Large intestine (tissue), 3 donors: ENCODE results near the gene CNPY4. TPM values are rescaled to one million over a fixed set of nuclear protein-coding genes. Genes with fewer than 3 reads are reported as not detected.

Experiments used
- DNase-seq, 2 donors: peaks; one replicate each; pipeline versions ENCODE4 v3.0.0 to v3.0.0-alpha.2; 2013
- H3K27ac ChIP-seq: one replicate; pipeline ENCODE4 v1.5.1; 2013; ENCODE audit warnings: low read length
- H3K27me3 ChIP-seq: 2 replicates; pipeline ENCODE4 v1.6.1; 2013; ENCODE audit warnings: low read length; ENCODE audit not compliant: control insufficient read depth, insufficient read depth
- H3K36me3 ChIP-seq: 2 replicates; pipeline ENCODE4 v1.6.1; 2013; ENCODE audit warnings: low read length; ENCODE audit not compliant: control insufficient read depth, insufficient read depth
- H3K4me1 ChIP-seq: one replicate; pipeline ENCODE4 v1.6.1; 2013; ENCODE audit warnings: low read length; ENCODE audit not compliant: control insufficient read depth, insufficient read depth
- H3K4me3 ChIP-seq: one replicate; pipeline ENCODE4 v1.5.1; 2013; ENCODE audit warnings: low read length
- H3K9me3 ChIP-seq: one replicate; pipeline ENCODE4 v1.6.1; 2013; ENCODE audit warnings: mild to moderate bottlenecking, low read depth, low read length, moderate library complexity; ENCODE audit not compliant: control insufficient read depth
- WGBS: methylation state at CpG from one replicate; pipeline ENCODE4 v1.1.5; 2013; ENCODE audit warnings: low lambda C conversion rate; ENCODE audit not compliant: insufficient coverage; 5-methylcytosine and 5-hydroxymethylcytosine counted together
- polyA plus RNA-seq: library from polyadenylated mRNA; unstranded; fragments of 120-200 nt; gene quantifications from one replicate; pipeline ENCODE4 v1.2.1, GENCODE V29; 2013

Gene CNPY4
- polyA plus RNA-seq, 1 donor, result 20.1 TPM

DNA sequence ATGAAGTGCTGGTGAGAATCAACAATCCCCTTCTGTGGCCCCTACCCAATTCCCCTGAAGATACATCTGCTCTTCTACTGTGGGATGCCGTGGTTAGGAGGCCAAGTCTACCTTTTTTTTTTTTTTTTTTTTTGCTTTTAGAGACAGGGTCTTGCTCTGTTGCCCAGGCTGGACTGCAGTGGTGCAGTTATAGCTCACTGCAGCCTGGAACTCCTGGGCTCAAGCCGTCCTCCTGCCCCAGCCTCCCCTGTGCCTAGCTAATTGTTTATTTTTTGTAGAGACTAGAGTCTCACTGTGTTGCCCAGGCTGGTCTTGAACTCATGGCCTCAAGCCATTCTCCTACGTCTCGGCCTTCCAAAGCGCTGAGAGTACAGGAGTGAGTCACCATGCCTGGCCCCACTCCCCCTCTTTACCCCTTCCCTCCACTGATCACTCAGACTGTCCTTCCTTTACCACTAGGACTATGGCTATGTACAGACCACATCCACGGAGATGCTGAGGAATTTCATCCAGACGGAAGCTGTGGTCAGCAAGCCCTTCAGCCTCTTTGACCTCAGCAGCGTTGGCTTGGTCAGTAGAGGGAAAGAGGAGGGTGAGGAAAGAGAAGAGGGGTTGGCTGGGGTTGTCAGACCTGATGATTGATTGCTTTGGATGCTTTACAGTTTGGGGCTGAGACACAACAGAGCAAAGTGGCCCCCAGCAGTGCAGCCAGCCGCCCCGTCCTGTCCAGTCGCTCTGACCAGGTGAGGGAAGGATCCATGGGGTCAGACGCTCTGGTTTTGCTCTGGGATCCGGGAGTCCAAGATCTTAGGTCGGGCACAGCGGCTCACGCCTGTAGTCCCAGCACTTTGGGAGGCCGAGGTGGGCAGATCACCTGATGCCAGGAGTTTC, 16.2 kb upstream of the CNPY4 start:
- WGBS, result no CpG with 5 or more reads among the region's 17 CpGs
- Histone ChIP-seq H3K27ac (no peak overlapping the region), H3K4me1 (peaks cover 11% of the 10 kb centered on the region), H3K27me3 (no peaks in the 10 kb centered on the region), H3K36me3 (peaks cover 58% of the 10 kb centered on the region), H3K9me3 (no peaks in the 10 kb centered on the region), H3K4me3 (no peak overlapping the region)
- no peak for DNase-seq

DNA sequence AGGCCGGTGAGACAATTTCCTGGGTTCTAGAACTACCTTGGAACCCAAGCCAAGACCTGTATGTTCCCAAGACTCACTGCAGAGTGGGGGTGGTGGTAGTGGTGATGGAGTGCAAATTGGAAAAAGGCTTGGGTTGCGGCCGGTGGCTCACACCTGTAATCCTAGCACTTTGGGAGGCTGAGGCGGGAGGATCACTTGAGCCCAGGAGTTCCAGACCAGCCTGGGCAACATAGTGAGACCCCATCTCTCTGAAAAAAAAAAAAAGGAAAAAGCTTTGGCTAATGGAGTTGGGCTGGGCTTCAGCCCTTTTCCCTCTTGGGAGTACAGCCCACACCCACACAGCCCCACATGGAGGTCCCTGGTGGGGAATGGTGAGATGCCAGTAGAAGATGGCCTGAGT, 13.9 kb upstream of the CNPY4 start:
- no peaks in the 10 kb centered on the region for H3K4me1 ChIP-seq
- no peak for DNase-seq
- no peak overlapping the region for H3K27ac ChIP-seq
- no peak overlapping the region for H3K4me3 ChIP-seq
- peaks cover 61% of the 10 kb centered on the region for H3K36me3 ChIP-seq
- H3K9me3 ChIP-seq, result no peaks in the 10 kb centered on the region
- no peaks in the 10 kb centered on the region for H3K27me3 ChIP-seq
- WGBS, result no CpG with 5 or more reads among the region's 4 CpGs

DNA sequence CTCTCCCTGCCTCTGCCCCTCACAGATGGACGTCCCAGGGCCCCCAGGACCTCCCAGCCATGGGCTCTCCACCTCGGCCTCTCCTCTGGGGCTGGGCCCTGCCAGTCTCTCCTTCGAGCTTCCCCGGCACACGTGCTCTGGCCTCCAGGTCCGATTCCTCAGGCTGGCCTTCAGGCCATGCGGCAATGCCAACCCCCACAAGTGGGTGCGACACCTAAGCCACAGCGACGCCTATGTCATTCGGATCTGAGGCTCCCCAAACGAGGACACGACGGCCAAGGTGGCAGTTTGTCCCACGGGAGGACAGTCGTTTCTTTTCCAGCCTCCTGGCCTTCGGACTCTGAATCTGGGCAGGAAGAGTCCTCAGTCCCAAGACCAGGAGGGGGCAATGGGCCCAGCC, 12.8 kb upstream of the CNPY4 start:
- WGBS, result no CpG with 5 or more reads among the region's 17 CpGs
- Histone ChIP-seq H3K4me1 (no peaks in the 10 kb centered on the region), H3K36me3 (peaks cover 69% of the 10 kb centered on the region)

DNA sequence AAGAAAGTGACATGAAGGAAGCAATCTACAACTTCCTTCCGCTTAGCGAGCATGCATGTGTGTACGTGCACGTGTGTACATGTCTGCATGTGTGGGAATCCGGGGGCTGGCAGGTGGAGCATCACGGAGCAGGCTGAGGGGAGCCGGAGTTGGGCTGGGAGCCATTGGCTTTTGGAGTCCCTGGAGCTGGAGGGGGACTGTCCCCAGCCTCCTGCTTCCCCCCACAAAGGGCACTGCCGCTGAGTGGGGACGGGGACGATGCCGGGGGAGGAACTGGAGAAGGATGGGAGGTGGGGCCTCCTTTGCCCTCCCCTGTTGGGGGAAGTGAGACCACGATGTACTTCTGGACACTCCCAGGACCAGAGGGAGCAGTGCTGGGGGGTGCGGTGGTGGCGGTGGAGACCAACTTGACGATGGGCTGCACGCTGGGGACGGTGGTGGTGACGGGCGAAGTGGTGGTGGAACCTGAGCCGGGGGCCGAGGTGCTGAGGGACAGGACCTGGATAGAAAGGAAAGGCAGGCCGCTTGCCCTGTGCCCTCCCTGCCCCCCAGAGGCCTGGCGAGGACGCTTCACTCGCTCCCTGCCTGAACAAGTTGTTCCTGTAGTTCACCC, 12.2 kb upstream of the CNPY4 start:
- WGBS, result no CpG with 5 or more reads among the region's 25 CpGs
- H3K9me3 ChIP-seq, result no peaks in the 10 kb centered on the region
- no peaks in the 10 kb centered on the region for H3K4me1 ChIP-seq
- H3K27ac ChIP-seq, result no peak overlapping the region
- peaks cover 75% of the 10 kb centered on the region for H3K36me3 ChIP-seq
- no peak for DNase-seq
- no peak overlapping the region for H3K4me3 ChIP-seq
- no peaks in the 10 kb centered on the region for H3K27me3 ChIP-seq

More for the DNA sequence above, 12.8 kb upstream of the CNPY4 start:
- no peak overlapping the region for H3K4me3 ChIP-seq
- H3K27ac ChIP-seq, result no peak overlapping the region
- no peaks in the 10 kb centered on the region for H3K9me3 ChIP-seq
- no peaks in the 10 kb centered on the region for H3K27me3 ChIP-seq
- DNase-seq, result no peak

DNA sequence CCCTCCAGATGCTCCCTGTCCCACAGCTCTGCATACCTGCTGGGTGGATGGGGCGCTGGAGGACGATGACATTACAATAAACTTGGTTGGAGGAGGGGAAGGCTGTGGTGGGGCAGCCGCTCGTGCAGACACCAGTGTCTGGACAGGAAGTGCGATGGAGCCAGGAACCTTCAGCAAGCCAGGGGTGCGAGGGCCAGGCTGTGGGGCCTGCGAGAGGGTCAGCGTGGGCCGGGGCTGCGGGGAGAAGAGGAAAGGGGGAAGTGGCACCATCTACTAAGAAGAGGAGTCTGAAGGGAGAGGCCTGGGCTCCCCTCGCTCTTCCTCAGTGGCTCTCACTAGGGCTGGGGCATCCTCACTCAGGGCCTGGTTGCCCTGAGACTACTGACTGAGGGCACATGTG, 11.5 kb upstream of the CNPY4 start:
- 90% methylated on average over 2 of the region's 11 CpGs for WGBS
- no peaks in the 10 kb centered on the region for H3K27me3 ChIP-seq
- no peaks in the 10 kb centered on the region for H3K9me3 ChIP-seq
- H3K36me3 ChIP-seq, result peaks cover 80% of the 10 kb centered on the region
- no peak overlapping the region for H3K4me3 ChIP-seq
- DNase-seq, result no peak
- H3K4me1 ChIP-seq, result no peaks in the 10 kb centered on the region
- no peak overlapping the region for H3K27ac ChIP-seq

DNA sequence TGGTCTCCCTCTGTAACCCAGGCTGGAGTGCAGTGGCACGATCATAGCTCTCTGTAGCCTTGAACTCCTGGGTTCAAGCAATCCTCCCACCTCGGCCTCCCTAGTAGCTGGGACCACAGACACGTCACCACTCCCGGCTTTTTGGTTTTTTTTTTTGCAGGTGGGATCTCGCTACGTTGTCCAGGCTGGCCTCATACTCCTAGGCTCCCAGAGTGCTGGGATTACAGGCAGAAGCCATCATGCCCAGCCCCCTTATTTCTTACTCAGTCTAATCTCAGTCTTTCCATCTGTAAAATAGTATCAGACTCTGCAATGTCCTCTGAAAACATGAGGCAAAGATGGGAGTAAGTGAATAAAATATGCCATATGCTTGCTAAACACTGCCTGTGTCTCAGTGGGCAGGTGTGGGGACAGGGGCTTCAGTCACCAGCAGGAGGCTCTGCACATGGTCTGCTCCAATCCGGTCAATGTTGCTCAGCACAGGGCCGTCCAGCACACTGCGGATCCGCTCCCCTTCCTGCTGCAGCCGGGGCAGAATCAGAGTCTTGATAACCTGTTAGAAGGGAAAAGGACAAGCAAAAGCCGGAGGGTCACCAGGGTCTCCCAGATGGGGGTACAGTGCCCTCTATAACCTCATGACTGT, 9.8 kb upstream of the CNPY4 start:
- H3K4me3 ChIP-seq, result no peak overlapping the region
- no CpG with 5 or more reads among the region's 12 CpGs for WGBS
- H3K27me3 ChIP-seq, result no peaks in the 10 kb centered on the region
- H3K36me3 ChIP-seq, result peaks cover 82% of the 10 kb centered on the region
- no peaks in the 10 kb centered on the region for H3K4me1 ChIP-seq
- DNase-seq, result no peak
- H3K9me3 ChIP-seq, result no peaks in the 10 kb centered on the region
- H3K27ac ChIP-seq, result no peak overlapping the region

DNA sequence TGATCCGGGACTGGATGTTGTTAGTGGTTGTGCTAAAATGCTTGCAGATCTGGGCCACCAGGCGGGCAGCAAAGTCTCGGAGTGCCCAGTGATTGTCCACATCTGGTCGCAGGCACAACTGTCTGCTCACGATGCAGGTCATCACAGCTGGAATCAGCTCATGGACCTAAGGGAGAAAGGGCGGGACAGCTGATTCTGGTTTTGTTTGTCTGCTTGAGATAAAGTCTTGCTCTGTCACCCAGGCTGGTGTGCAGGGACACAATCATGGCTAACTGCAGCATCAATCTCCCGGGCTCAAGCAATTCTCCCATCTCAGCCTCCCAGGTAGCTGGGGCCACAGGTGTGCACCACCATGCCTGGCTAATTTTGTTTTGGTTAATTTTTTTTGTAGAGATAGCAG, 8.3 kb upstream of the CNPY4 start:
- no peak overlapping the region for H3K4me3 ChIP-seq
- H3K27me3 ChIP-seq, result no peaks in the 10 kb centered on the region
- H3K36me3 ChIP-seq, result peaks cover 70% of the 10 kb centered on the region
- H3K9me3 ChIP-seq, result no peaks in the 10 kb centered on the region
- no peak overlapping the region for H3K27ac ChIP-seq
- H3K4me1 ChIP-seq, result no peaks in the 10 kb centered on the region
- no peak for DNase-seq
- WGBS, result no CpG with 5 or more reads among the region's 7 CpGs

DNA sequence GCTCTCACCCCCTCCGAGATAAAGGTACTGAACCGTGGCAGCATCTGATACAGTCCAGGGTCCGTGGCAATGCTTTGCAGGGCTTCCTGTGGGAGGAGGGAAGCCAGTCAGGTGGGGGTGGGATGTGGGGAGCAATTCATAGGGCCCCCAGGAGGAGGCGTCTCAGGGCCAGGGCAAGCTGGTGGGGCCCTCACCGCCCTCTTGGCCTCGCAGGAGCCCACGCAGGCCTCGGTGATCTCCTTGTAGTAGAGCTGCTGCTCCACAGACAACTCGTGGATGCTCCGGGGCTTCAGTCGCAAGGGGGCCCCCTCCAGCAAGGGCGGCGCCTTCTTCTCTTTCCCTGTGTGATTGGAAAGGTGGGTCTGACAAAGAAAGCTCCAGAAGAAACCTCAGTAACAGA, 7.5 kb upstream of the CNPY4 start:
- whole genome bisulfite sequencing, result no CpG with 5 or more reads among the region's 13 CpGs
- H3K36me3 ChIP-seq, result peaks cover 66% of the 10 kb centered on the region
- DNase-seq, result no peak
- no peak overlapping the region for H3K4me3 ChIP-seq
- no peaks in the 10 kb centered on the region for H3K9me3 ChIP-seq
- no peak overlapping the region for H3K27ac ChIP-seq
- no peaks in the 10 kb centered on the region for H3K27me3 ChIP-seq
- no peaks in the 10 kb centered on the region for H3K4me1 ChIP-seq

DNA sequence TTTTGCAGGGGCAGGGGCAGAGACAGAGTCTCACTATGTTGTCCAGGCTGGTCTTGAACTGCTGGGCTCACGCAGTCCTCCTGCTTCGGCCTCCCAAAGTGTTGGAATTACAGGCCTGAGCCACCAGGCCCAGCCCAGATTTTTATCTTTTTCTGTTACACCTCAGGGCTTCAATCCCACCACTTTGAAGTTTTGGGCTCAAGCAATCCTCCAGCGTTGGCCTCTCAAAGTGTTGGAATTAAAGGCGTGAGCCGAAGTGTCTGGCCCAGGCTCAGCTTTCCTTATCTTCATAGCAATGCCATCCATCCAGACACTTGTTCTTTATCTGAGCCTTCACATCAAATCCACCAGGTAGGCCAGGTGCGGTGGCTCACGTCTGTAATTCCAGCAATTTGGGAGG, 4.4 kb upstream of the CNPY4 start:
- Histone ChIP-seq H3K27ac (no peak overlapping the region), H3K9me3 (no peaks in the 10 kb centered on the region), H3K36me3 (peaks cover 39% of the 10 kb centered on the region), H3K4me3 (no peak overlapping the region), H3K4me1 (peaks cover 5% of the 10 kb centered on the region), H3K27me3 (no peaks in the 10 kb centered on the region)
- no peak for DNase-seq
- no CpG with 5 or more reads among the region's 7 CpGs for WGBS

DNA sequence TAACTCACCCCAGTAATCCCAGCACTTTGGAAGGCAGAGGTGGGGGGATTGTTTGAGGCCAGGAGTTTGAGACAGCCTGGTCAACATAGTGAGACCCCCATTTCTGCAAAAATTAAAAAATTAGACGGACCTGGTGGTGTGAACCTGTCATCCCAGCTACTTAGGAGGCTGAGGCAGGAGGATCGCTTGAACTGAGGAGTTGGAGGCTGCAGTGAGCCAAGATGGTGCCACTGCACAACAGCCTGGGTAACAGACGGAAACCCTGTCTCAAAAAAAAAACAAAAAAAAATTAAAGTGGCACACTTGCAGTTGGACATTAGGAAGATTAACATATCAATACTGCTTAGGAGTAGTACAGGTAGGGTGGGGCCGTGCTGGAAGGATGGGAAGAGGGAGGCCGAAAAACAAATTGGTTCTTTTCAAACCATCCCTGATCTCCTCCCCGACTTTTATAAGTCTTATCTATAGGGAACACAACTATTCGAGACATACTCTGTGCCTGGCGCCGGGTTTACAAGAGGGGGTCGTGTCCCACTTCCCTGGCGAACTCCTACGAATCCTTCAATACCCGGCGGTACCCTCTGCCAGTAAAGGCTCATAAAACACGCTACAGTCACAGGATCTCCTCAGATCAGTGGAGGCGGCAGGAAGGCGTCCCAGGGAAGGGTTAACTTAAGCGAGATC, 904 bp upstream of the CNPY4 start:
- Histone ChIP-seq H3K4me3 (peak overlapping the region; percentile 76), H3K27me3 (no peaks in the 10 kb centered on the region), H3K9me3 (no peaks in the 10 kb centered on the region), H3K4me1 (peaks cover 12% of the 10 kb centered on the region), H3K27ac (no peak overlapping the region), H3K36me3 (peaks cover 16% of the 10 kb centered on the region)
- 27% methylated on average over 3 of the region's 18 CpGs for WGBS
- no peak for DNase-seq
